Activated T-cell treated with anti-CD3 and anti-CD28 coated beads for 4 hours (primary cell): ENCODE results near the gene BLTP3B.
A peak's percentile ranks its signal among the peaks of the same experiment; 100 is the strongest.
"Not testable (repeated sequence)": the region's sequence is repeated elsewhere in the genome, so short reads cannot be mapped to it uniquely, and the experiment has no call there.

ENCODE experiments used
- DNase-seq: peaks from one replicate; pipeline ENCODE4 v3.0.0-alpha.2; 2020

The BLTP3B gene, protein sequence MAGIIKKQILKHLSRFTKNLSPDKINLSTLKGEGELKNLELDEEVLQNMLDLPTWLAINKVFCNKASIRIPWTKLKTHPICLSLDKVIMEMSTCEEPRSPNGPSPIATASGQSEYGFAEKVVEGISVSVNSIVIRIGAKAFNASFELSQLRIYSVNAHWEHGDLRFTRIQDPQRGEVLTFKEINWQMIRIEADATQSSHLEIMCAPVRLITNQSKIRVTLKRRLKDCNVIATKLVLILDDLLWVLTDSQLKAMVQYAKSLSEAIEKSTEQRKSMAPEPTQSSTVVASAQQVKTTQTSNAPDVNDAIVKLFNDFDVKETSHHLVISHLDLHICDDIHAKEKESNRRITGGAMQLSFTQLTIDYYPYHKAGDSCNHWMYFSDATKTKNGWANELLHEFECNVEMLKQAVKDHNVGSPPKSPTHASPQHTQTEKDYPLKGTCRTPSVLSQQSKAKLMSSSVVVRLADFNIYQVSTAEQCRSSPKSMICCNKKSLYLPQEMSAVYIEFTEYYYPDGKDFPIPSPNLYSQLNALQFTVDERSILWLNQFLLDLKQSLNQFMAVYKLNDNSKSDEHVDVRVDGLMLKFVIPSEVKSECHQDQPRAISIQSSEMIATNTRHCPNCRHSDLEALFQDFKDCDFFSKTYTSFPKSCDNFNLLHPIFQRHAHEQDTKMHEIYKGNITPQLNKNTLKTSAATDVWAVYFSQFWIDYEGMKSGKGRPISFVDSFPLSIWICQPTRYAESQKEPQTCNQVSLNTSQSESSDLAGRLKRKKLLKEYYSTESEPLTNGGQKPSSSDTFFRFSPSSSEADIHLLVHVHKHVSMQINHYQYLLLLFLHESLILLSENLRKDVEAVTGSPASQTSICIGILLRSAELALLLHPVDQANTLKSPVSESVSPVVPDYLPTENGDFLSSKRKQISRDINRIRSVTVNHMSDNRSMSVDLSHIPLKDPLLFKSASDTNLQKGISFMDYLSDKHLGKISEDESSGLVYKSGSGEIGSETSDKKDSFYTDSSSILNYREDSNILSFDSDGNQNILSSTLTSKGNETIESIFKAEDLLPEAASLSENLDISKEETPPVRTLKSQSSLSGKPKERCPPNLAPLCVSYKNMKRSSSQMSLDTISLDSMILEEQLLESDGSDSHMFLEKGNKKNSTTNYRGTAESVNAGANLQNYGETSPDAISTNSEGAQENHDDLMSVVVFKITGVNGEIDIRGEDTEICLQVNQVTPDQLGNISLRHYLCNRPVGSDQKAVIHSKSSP (N-terminal part only)

DNA sequence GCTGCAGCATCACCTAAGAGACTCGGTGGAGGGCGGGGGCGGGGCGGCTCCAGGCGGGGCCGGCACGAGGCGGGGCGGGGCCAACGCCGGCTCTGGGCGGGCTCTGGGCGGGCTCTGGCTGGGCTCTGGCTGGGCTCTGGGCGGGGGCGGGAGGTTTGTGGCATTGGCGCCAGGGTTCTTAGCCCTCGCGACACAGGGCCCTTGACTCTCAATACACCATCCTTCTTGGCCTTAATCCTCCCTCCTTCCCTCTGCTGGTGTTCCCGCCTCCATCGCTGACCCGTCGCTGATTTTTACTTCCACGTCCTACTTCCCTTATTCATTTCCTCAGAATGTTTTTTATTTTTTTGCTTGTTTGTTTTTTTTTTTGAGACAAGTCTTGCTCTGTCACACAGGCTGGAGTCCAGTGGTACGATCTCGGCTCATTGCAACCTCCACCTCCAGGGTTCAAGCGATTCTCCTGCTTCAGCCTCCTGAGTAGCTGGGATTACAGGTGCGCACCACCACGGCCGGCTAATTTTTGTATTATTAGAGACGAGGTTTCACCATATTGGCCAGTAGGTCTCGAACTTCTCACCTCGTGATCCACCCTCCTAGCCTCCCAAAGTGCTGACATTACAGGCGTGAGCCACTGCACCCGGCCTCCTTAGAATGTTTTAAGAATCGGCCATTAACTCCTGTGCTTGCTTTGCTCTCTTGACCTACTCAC is at the start of gene BLTP3B:
Gene BLTP3B, minus strand, starts transcription at position 24 of the 709 bp plus-strand sequence. CDS start 239 bp downstream, outside the sequence.
- peak; percentile 90 for DNase-seq

DNA sequence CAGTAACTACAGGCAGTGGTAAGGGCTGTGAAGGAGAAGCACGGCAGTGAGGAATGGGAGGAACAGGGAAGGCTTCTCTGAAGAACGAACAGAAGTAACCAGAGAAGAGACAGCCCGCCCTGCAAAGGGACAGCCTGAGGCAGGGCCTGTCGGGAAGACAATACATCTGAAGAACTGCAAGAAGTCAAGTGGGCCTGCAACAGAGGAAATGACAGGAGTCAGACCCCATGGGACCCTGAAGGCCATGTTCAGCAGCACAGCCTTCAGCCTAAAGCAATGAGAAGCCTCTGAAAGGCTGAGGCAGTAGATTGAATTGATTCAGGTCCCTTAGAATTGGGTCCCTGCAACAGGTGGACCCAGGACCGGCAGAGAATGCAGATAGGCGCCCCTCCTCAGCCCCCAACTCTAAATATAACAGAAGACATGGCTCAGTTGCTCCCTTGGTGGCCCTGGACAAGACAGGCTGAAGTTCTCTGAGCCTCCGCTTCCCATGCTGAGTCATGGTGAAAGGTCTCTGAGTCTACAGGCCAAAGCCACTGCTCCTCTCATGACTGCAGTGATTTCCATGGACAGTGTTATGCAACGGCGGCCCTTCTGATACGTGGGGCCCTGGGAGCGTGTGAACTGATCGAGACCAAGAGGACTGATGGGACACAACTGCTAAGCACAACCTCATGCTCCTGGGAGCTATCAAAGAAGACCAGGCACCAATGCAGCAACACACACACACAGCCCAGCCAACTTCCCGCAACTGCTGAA is 47.1 kb upstream of the BLTP3B start:
- DNase-seq, result no peak

DNA sequence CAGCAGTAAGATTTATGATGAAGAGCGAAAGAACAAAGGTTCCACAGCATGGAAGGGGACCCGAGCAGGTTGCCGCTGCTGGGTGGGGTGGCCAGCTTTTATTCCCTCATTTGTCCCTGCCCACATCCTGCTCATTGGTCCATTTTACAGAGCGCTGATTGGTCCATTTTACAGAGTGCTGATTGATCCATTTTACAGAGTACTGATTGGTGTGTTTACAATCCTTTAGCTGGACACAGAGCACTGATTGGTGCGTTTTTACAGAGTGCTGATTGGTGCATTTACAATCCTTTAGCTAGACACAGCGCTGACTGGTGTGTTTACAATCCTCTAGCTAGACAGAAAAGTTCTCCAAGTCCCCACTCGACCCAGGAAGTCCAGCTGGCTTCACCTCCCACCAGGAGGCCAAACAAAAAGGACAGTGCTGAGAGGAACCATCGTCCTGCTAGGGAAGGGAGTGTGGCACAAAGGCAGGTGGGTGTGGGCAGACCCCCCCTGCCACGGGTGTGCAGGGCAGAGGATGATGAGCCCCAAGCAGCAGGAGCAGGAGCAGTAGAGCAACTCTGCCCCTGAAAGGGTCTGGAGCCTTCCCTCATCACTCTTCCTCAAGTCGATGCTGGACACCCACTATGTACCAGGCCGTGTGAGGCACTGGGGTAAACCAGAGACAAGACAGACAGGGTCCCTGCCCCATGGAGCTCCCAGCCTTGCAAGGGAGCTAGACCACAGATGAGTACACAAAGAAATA is 46.4 kb upstream of the BLTP3B start:
- not testable (repeated sequence) for DNase-seq

DNA sequence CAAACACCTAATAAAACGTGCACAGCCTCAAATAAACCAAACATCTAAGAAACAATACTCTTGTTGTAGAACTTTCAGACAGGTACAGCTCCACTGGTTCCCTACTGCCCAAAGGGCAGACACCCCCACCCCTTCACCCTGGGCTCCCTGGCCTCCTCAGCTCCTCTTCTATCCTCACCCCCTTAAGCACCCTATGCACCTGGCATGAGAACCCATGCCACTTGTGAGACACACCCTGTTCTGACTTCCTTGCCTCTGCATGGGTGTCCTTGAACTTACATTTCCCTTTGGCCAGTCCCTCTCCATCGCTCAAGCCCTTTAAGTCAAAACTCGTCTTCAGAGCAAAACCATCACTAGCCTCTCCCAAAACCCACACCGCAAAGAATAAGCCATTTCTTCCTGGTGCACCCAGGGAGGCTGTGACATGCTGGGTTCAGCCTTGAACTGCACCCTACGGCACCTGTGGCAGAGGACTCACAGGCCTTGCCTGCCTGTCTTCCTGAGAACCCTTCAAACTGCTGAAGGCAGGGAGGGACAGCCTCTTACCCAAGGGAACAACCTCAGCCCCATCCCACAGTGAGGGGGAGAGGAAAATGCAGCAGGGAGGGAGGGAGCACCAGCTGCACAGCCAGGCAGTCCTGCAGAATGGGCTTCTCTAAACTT is 45.3 kb upstream of the BLTP3B start:
- no peak for DNase-seq

DNA sequence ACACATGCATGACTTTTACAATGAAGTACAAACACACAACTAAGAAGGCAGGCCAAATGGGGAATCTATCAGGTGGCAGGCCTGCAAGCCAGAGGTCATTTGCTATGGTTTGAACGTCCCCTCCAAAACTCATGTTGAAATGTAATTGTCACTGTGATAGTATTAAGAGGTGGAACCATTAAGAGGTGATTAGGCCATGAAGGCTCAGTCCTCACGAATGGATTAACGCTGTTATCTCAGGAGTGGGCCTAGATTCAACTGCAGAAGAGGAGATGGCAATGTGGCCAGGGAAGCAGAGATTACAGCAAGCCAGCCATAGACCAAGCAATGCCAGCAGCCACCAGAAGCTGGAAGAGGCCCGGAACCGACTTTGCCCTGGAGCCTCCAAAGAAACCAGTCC is 44.4 kb upstream of the BLTP3B start:
- no peak for DNase-seq

DNA sequence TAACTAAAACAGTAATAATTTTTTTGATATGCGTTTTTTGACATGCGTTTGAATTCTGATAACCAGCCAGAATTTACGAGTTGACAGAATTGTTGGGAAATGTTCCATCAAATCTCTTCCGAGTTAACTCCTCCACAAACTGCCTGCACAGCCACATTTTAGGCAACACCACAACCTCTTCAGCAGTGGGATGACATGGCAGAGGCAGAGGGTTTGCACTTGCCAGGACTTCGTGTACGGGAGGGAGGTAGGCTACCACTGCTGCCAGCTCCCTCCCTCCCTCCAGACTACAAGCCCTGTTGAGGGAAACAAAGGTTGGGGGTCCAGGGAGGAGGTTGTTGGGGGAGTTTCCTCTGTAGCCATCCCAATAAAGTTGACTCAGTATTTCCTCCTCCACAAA is 43.4 kb upstream of the BLTP3B start:
- no peak for DNase-seq

DNA sequence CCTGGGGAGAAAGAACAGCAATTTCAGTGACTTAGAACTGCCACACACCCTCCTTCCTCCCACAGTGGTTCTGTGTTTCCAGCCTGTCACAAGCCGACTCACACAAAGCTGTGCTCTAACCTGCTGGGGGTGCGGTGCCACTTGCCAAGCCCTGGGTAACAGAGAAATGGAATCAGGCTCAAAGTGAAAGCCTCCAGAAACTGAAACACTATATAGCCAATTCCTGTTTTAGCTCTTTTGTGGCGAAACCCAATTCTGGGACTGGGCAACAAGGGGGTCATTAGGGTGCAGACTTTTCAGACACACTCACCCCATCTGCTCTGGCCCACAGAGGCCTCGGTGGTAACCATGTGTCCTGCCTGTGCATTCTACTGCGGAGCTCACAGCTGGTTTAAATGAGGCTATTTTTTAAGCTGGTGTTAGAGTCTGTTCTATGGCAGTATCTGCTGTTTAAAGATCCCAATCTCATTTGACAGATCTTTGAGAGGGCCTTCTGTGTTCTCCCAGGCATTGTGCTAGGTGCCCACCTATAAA is 42.8 kb upstream of the BLTP3B start:
- DNase-seq, result no peak

DNA sequence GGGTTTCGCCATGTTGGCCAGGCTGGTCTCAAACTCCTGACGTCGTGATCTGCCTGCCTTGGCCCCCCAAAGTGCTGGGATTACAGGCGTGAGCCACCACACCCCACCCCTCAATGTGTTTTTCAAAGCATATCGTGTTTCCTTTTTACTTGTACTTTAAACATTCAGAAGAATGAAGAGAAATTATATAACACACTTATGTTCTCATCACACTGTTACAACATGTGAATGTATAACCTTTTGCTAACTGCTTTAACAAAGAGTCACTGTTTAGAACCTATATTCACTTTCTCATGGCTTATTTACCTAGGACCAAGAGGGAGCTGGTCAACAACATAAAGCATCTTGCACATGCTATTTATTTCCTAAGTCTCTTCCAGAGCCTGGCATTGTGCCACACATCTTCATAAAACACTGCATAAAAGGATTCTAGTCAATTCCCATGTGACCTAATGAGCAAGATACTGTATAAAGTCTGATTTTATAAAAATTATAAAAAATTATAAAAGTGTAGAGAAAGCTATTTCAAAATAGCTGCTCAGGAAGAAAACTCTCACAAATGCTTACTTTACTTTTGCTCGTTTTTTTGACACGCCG is 42.0 kb upstream of the BLTP3B start:
- DNase-seq, result no peak

DNA sequence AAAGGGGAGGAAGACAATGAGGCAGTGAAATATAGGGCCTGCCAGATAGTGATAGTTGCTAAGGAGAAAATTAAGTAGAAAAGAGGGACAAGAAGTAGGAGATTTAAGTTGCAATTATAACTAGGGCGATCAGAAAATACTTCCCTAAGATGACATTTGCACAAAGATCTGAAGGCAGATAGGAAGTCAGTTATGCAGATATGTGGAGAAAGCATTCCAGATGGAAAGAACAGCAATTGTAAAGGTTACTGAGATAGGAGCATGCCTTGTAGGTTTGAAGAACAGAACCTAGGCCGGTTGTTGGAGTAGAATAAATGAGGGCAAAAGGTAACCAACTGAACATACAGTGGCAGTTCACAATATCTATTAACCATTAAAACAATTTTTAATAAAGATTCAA is 36.6 kb upstream of the BLTP3B start:
- DNase-seq, result no peak

DNA sequence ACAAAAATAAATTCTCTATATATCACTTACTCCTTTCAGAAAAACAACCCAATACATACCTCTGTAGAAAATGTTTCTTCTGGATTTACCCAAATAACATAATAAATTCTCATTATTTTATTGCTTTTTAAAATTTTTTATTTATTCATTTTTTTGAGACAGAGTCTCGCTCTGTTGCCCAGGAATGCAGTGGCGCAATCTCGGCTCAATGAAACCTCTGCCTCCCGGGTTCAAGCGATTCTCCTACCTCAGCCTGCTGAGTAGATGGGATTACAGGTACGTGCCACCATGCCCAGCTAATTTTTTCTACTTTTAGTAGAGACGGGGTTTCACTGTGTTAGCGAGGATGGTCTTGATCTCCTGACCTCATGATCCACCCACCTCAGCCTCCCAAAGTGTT is 33.8 kb upstream of the BLTP3B start:
- DNase-seq, result not testable (repeated sequence)

DNA sequence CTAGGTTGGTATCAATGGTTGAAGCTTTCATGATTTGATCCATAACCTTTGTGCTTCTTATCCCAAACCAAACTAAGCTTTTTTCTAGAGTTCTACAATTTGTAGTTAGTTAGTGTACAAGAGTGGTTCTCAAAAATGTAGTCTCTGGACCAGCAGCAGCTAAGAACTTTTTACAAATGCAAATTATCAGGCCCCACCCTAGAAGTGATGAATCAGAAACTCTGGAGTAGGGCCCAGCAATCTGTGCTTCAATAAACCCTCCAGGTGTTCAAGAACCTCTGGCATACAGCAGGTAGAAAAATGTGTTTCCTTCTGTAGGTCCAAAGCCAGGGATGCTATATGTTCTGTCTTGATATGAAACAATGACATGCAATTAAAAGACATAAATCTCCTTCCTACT is 31.8 kb upstream of the BLTP3B start:
- no peak for DNase-seq

DNA sequence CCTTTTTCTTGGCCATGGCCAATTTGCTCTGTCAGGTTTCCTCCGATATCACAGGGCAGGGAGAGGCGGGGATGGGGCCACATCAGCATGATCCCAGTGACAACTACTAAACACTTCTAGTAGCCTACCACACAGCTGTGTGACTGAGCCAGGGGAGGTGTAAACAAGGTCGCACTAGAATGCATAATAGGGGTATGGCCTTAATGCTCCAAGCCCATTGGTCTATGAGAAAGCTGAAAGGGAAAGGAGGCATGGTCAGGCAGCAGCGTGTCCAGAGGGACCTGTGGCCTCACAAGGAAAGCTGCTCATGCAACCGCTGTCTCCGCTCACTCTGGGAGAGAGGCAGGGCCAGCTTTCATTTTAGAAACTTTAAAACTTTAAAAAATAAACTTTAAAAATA is 30.4 kb upstream of the BLTP3B start:
- no peak for DNase-seq

DNA sequence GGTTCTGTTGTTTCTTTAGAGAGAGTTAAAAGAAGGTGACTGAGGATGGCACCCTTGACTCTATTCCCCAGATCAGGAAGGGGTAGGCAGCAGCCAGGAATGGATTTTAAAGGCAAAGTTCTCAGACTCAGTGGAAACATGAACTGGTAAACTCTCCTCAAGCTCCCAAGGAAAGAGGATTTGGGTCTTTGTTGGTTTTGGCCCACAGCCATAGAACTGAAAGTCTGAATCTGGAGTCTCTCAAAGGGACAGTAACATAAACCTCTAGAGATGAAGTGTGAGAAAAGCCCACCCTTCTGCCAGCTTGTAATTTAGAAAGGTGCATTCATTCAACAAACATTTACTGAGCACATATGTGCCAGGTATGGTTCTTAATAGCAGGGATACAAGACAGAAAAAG is 28.6 kb upstream of the BLTP3B start:
- no peak for DNase-seq

DNA sequence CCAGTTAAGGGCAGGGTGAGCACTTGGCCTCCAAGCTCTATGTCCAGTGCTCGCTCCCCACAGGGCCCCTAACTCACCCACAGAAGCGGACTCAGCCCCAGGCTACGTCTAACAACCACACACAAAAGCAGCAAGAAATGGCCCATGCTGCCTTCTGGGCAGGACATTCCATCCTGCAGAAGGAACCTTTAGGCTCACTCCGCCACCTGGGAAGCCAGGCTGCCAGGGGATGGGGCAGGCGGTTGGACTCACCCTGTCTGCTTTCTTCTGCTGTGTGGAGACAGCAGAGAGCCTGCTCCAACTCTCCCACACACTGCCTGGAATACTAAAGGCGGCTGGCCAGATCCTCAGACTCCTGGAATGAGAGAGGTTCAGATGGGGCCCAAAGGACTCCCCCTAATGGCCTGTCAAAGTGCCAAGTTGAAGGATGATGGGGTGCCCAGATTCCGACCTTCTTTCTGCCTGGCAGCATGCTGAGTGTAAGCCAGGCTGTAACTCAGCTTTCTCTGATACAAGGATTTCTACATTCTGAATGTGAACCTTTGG is 27.7 kb upstream of the BLTP3B start:
- DNase-seq, result no peak

DNA sequence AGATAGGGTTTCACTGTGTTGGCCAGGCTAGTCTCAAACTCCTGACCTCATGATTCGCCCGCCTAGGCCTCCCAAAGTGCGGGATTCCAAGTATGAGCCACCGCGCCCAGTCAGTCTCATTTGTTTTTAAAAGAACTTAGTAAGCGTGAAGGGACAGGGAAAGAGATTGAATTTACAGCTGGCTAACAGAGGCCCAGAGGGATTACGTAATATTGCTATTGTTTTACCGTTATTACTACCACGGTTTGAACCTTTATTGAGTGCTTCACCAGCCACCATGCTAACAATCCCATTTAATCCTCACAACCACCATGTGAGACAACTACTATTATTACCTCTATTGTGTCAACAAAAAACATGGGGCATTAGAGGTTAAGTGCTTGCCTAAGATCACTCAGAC is 26.7 kb upstream of the BLTP3B start:
- no peak for DNase-seq

DNA sequence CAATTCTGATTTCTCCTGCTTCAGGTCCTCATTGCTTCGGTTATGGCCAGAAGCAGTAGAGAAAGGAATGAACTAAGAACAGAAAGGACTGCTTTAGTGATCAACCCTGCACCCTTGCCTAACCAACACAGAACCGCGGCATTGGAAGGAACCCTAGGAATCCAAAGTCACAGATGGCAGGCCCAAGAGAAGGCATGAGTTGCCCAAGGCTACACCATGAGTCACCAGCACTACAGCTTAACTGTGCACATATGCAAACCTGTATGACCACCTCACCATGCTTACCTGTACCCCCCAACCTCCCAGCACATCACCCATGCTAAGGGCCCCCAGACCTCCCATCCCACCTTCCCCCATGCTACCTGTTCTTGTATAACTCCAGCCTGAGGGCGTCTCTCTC is 25.9 kb upstream of the BLTP3B start:
- DNase-seq, result no peak

DNA sequence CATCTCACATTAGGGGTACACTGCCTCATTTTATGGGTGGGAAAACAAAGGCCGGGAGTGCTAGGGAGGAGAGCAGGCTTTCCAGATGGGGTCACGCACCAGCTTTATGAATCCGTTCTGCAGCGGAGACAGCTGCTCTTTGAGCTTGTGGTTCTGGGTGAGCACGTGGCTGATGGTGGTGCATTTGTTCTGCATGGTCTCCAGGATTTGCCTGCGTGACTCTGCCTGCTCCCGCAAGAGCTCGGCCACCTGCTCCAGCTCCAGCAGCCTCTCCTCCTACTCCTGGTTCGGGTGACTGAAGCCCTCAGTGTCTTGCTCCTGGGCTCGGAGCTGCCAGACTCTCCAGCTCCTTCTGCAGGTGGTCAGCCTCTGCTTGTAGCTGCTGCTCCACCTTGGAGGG is 23.6 kb upstream of the BLTP3B start:
- no peak for DNase-seq

DNA sequence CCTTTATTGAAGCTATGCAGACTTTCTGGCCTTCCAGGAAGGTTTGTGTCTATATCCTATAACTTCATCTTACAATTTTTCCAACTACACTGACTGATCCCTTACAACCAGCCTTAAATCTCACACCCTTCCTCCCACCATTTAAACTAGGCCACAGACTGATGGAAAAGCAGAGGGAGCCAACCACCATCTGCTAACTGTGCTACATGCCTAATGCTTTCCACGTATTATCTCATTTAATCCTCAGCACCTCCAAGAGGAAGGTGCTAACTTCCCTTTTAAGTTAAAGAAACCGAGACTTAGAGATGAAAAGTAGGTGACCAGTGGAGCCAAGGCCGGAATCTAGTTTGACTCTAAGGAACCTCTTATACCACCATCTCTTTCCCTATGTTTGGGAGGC is 22.7 kb upstream of the BLTP3B start:
- no peak for DNase-seq

DNA sequence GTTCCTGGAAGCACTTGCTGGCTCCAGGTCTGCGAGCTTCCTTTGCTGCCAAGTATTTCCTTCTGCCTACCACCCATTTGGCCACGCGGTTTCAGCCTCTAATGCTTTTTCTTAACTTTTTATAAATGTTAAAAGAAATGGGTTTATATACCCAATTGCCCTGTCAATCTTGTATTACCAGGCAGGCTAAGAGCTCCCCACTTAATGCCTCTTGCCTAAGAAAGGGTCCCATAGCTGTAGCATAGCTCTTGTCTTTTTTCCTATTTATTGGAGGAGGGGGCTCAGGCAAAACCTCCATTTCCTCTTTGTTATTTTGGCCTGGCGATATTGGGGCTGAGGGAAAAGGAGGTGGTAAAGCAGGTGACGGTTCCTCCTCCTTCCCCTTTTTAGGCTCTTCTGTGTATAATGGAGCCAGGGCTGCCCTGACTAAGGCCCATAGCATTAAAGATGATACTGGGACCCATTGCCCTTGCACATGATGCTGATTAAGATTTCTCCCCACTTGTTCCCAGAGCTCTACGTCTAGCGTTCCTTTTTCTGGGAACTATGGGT is 21.6 kb upstream of the BLTP3B start:
- no peak for DNase-seq
